NCI-H1048 (cell line): ENCODE measurements around the gene LTBP1.
"Not testable (repeated sequence)": the region's sequence is repeated elsewhere in the genome, so short reads cannot be mapped to it uniquely, and the experiment has no call there.

Experiments
- DNase-seq: peaks from one replicate; lab custom pipeline; 2025; lab: John Stamatoyannopoulos, UW

Gene LTBP1

DNA sequence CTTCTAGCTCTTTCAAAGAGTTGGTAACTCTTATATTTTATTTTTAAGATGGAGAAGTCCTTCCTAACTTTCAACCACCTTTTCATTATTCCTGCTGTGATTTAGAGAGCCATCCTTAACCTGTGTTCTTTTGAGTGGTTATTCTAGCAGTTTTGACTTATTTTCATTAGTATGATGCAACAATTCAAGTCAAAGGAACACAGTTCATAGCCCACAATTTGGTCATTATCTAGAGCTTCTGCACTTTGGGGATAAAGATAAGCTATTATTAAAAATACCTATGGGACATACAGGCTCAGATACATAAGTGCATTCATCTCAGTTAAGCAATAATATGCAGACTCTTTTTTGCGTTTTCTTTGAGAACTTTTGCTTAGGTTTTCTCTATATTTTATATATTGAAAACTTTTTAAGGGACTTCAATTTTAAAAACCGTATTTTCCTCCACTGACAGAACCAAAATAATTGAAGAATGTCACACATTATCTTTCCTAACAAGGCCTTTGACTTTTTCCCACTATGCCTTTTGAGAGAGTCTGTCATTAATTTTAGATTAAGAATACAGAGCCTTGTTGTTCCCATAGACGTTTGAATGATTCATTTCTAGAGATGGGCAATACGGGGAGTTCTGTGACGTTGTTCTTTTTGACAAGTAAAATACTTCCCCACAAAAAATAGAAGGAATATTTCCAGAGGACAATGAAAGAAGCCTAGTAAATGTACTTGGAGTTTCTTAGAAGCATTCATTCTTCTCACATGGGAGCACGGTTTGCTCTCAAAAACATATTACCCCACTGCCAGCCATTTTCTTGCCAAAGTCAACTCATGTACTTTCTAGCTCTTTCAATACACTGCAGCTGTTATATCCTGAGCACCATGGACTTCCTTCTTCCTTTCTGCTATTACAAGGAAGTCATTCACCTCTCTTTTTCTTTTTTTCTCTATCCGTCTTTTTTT is 486.8 kb downstream of the LTBP1 start:
- no peak for DNase-seq

DNA sequence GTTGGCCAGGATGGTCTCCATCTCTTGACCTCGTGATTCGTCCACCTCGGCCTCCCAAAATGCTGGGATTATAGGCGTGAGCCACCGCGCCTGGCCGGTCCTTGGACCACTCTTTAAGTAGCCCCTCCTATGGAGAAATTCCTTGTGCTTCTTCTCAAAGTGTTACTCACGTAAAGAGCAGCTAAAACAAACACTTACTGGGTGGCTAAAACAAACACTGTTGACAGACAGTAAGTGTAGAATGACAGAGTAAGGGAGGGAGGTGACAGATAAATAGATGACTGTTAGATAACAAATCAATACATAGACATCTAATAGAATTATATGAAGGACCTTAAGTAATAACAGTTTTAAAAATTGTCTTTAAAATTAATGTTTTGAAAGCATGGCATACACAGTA is 488.8 kb downstream of the LTBP1 start:
- no peak for DNase-seq

GRCh38 chr2:33436083-33436482 is 489.3 kb downstream of the LTBP1 start:
- DNase-seq = no peak

GRCh38 chr2:33437297-33437696 is 490.5 kb downstream of the LTBP1 start:
- DNase-seq = peak; percentile 28

DNA sequence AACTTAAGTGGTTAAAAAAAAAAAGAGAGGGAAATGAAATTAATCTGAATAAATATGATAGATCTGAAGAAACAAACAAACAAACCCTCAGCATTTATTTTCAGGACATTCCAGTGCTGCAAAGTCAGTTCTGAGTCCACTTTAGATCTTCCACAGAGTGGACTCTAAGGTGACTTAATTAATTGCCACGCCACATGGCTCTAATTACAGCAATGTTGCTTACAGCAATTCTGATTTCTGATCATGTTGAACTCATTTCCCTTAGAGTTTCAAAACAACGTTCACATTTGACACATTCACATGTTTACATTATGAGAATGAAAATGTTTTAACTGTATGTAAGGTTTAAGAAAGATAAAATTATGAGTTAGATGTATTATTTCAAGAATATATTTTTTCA is 491.1 kb downstream of the LTBP1 start:
- DNase-seq = no peak

- DNase-seq = no peak
Observed at GRCh38 chr2:33441235-33441810, 494.6 kb downstream of the LTBP1 start.

GRCh38 chr2:33442052-33442451 is 495.3 kb downstream of the LTBP1 start:
- not testable (repeated sequence) for DNase-seq

- DNase-seq = no peak
Observed at GRCh38 chr2:33442528-33443079, 495.9 kb downstream of the LTBP1 start.

- no peak for DNase-seq
Observed at GRCh38 chr2:33443274-33443829, 496.6 kb downstream of the LTBP1 start.

DNA sequence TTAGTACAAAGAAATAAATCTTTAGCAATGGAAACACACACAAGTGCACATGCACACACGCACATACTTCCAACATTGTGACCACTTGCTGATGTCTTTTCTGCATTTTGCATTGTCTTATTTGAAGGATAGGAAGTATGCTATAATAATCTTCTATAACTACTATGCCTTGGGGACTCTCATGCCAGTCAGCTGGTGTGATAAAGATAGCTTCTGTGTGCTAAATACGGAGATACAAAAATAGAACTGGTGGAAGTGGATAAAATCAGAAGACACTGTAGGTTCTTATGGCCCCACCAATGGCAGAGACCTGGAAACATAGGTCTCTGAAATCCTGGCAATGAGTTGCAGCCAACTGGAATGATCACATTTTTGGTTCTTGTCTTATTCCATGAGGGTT is 498.2 kb downstream of the LTBP1 start:
- DNase-seq = no peak

DNA sequence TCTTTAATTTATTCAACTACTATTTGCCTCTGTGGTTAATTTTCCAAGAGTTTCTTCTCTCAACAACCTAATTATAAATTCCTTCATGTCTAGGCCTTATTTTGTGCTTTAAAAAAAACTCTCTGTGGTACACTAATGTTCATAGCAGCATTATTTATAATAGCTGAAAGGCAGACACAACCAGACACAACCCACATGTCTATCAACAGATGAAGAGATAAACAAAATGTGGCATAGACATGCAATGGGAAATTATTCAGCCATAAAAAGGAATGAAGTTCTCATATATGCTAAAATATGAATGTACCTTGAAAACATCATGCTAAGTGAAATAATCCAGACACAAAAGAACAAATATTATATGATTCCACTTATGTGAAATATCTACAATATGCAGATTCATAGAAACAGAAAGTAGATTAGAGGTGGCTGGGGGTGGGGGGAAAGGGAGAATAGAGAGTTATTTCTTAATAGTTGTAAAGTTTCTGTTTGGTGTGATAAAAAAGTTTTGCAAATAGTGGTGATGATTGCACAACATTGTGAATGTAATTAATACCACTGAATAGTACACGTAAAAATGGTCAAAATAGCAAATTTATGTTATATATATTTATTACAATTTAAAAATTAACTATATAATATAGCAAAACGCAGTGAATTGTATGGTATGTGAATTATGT is 501.6 kb downstream of the LTBP1 start:
- DNase-seq = no peak
